ENCODE measurements around the gene MAPRE3. TPM values are rescaled to one million over a fixed set of nuclear protein-coding genes. Genes with fewer than 3 reads are reported as not detected.
A peak's percentile ranks its signal among the peaks of the same experiment; 100 is the strongest.

The MAPRE3 gene
- total and polyA plus RNA-seq, 9 of the 15 experiments (the other 6 are each of a cell fraction or from before 2014, with no cell fraction given): 0.70 to 43.2 (median 12.6) TPM

DNA sequence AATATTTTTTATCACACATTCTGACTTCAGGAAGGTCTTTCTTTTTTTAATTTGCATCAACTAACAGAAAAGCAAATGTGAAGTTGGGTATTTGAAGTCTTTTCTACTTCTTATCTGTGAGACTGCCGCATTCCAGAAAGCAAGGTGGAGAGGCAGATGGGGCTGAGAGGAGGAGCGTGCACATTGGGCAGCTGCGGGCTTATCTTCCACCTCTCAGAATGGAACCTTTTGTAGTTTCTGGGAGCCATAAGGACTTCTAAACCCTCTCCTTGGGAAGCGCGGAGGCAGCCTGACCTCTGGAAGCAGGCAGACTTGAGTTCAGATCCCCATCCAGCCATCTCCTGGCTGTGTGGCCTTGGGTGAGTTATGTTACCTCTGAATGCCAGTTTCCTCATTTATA lies 3.9 kb downstream of the MAPRE3 start (continued):
- TF ChIP-seq TEAD4 (IDR thresholded peaks at IDR 0.05; ENCODE audit: low read length): peak; percentile 98
- TF ChIP-seq TEAD4 (CRISPR knock-in tag; IDR thresholded peaks at IDR 0.05; ENCODE audit: borderline replicate concordance): no peak
- no peak for TF ChIP-seq ZNF644 (tag; IDR thresholded peaks at IDR 0.05; ENCODE audit: low read depth)
- TF ChIP-seq DMBX1 (CRISPR knock-in tag; IDR thresholded peaks at IDR 0.05; ENCODE audit: borderline replicate concordance): peak; percentile 63; the same call in 1 of the 2 replicates
- peak; percentile 86 for TF ChIP-seq CTBP1 (IDR thresholded peaks at IDR 0.05; ENCODE audit: borderline replicate concordance)
- TF ChIP-seq, protein P1, sequence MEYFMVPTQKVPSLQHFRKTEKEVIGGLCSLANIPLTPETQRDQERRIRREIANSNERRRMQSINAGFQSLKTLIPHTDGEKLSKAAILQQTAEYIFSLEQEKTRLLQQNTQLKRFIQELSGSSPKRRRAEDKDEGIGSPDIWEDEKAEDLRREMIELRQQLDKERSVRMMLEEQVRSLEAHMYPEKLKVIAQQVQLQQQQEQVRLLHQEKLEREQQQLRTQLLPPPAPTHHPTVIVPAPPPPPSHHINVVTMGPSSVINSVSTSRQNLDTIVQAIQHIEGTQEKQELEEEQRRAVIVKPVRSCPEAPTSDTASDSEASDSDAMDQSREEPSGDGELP (CRISPR knock-in tag; IDR thresholded peaks at IDR 0.05; ENCODE audit: borderline replicate concordance): peak; percentile 52; the same call in 1 of the 2 replicates
- peak; percentile 84 for TF ChIP-seq EP300 (IDR thresholded peaks at IDR 0.05; ENCODE audit: low read length)
- no peak for TF ChIP-seq SNIP1 (IDR thresholded peaks at IDR 0.05; ENCODE audit: low read depth)
- peak; percentile 73; the same call in 1 of the 2 replicates for TF ChIP-seq STAT5A (IDR thresholded peaks at IDR 0.05; ENCODE audit: borderline replicate concordance, low read length)
- TF ChIP-seq CCNT2 (IDR thresholded peaks at IDR 0.05; ENCODE audit: borderline replicate concordance, extremely low read depth, insufficient read length, low read depth, low read length): peak; percentile 47
- TF ChIP-seq CREM (IDR thresholded peaks at IDR 0.05; ENCODE audit: low read depth): 0 out of 2 replicates have a peak, but pooled peaks have one; percentile 35
- TF ChIP-seq MTA2 (IDR thresholded peaks at IDR 0.05; ENCODE audit: low read depth): peak; percentile 79
- TF ChIP-seq, protein P2, sequence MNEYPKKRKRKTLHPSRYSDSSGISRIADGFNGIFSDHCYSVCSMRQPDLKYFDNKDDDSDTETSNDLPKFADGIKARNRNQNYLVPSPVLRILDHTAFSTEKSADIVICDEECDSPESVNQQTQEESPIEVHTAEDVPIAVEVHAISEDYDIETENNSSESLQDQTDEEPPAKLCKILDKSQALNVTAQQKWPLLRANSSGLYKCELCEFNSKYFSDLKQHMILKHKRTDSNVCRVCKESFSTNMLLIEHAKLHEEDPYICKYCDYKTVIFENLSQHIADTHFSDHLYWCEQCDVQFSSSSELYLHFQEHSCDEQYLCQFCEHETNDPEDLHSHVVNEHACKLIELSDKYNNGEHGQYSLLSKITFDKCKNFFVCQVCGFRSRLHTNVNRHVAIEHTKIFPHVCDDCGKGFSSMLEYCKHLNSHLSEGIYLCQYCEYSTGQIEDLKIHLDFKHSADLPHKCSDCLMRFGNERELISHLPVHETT (CRISPR knock-in tag; conservative IDR thresholded peaks at IDR 0.05 in 1 of 2, IDR thresholded peaks at IDR 0.05 in 1 of 2): 0 out of 4 replicates have a peak, but pooled peaks of 1 of the 2 experiments have one; percentile 43
- TF ChIP-seq MYC (IDR thresholded peaks at IDR 0.05; ENCODE audit: low read depth, low read length): peak; percentile 71
- no peak for TF ChIP-seq MYC (CRISPR knock-in tag; IDR thresholded peaks at IDR 0.05; ENCODE audit: borderline replicate concordance, low read depth)
- TF ChIP-seq KLF16 (IDR thresholded peaks at IDR 0.05): peak; percentile 78
- TF ChIP-seq, protein P3, sequence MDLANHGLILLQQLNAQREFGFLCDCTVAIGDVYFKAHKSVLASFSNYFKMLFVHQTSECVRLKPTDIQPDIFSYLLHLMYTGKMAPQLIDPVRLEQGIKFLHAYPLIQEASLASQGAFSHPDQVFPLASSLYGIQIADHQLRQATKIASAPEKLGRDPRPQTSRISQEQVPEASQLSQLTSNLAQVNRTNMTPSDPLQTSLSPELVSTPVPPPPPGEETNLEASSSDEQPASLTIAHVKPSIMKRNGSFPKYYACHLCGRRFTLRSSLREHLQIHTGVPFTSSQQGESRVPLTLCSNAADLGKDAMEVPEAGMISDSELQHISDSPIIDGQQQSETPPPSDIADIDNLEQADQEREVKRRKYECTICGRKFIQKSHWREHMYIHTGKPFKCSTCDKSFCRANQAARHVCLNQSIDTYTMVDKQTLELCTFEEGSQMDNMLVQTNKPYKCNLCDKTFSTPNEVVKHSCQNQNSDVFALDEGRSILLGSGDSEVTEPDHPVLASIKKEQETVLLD (IDR thresholded peaks at IDR 0.05): peak; percentile 34; the same call in 1 of the 2 replicates
- 0 out of 2 replicates have a peak, but pooled peaks have one; percentile 29 for TF ChIP-seq FOSL1 (tag; conservative IDR thresholded peaks at IDR 0.05)
- peak; percentile 70 for TF ChIP-seq RBBP5 (IDR thresholded peaks at IDR 0.05; ENCODE audit: borderline replicate concordance, insufficient read depth, low read length, poor library complexity, severe bottlenecking)
- peak; percentile 94 for TF ChIP-seq CBFA2T3 (IDR thresholded peaks at IDR 0.05)
- TF ChIP-seq NFIC (IDR thresholded peaks at IDR 0.05): peak; percentile 65
- peak; percentile 92 for TF ChIP-seq ARID1B (IDR thresholded peaks at IDR 0.05)
- no peak for TF ChIP-seq KLF1 (tag; IDR thresholded peaks at IDR 0.05)
- peak; percentile 31; the same call in 1 of the 2 replicates for TF ChIP-seq FOXM1 (IDR thresholded peaks at IDR 0.05; ENCODE audit: low read depth)
- TF ChIP-seq FOXM1 (CRISPR knock-in tag; IDR thresholded peaks at IDR 0.05; ENCODE audit: low read depth): no peak
- peak; percentile 18; the same call in 1 of the 2 replicates for TF ChIP-seq ATF7 (IDR thresholded peaks at IDR 0.05)
- TF ChIP-seq E2F3 (CRISPR knock-in tag; IDR thresholded peaks at IDR 0.05): no peak
- TF ChIP-seq ZEB2 (IDR thresholded peaks at IDR 0.05): peak; percentile 81; the same call in 1 of the 2 replicates
- no peak for TF ChIP-seq MED1 (CRISPR knock-in tag; IDR thresholded peaks at IDR 0.05; ENCODE audit: borderline replicate concordance)

Measured in K562 (cell line).